Smooth muscle cell (in vitro differentiated cells): ENCODE results near the gene PFAS. TPM values are rescaled to one million over a fixed set of nuclear protein-coding genes. Genes with fewer than 3 reads are reported as not detected.

Source experiments
- DNase-seq: peaks from one replicate; lab custom pipeline; 2025; ENCODE audit not compliant: unreplicated experiment; lab: John Stamatoyannopoulos, UW
- H2AFZ ChIP-seq: fragments of 200-600 bp; sonication (generic); 2 replicates; pipeline ENCODE4 v1.6.0; 2016; ENCODE audit warnings: antibody characterized with exemption, low read depth, mild to moderate bottlenecking
- H3F3A ChIP-seq: fragments of 200-600 bp; sonication (generic); 2 replicates; pipeline ENCODE4 v1.6.0; 2017; ENCODE audit warnings: antibody characterized with exemption, low read depth
- H3K27ac ChIP-seq: fragments of 200-600 bp; sonication (generic); 2 replicates; pipeline ENCODE4 v1.5.1; 2016; ENCODE audit warnings: low read depth, mild to moderate bottlenecking
- H3K27me3 ChIP-seq: fragments of 200-600 bp; sonication (generic); 2 replicates; pipeline ENCODE4 v1.6.1; 2016; ENCODE audit warnings: low read depth, mild to moderate bottlenecking
- H3K36me3 ChIP-seq: fragments of 200-600 bp; sonication (generic); 2 replicates; pipeline ENCODE4 v1.5.1; 2016; ENCODE audit warnings: low read depth
- H3K4me1 ChIP-seq: fragments of 200-600 bp; sonication (generic); 2 replicates; pipeline ENCODE4 v1.5.1; 2016; ENCODE audit warnings: low read depth
- H3K4me2 ChIP-seq: fragments of 200-600 bp; sonication (generic); 2 replicates; pipeline ENCODE4 v1.6.0; 2016; ENCODE audit warnings: mild to moderate bottlenecking
- H3K4me3 ChIP-seq: fragments of 200-600 bp; sonication (generic); 2 replicates; pipeline ENCODE4 v1.5.1; 2016; ENCODE audit warnings: mild to moderate bottlenecking
- H3K79me2 ChIP-seq: fragments of 200-600 bp; sonication (generic); 2 replicates; pipeline ENCODE4 v1.6.0; 2016; ENCODE audit warnings: low read depth, mild to moderate bottlenecking
- H3K9ac ChIP-seq: fragments of 200-600 bp; sonication (generic); 2 replicates; pipeline ENCODE4 v1.6.0; 2016; ENCODE audit warnings: low read depth
- H3K9me3 ChIP-seq: fragments of 200-600 bp; sonication (generic); replicated peaks from 2 replicates; pipeline ENCODE4 v1.5.1; 2016; ENCODE audit warnings: low read depth
- H4K20me1 ChIP-seq: fragments of 200-600 bp; sonication (generic); 2 replicates; pipeline ENCODE4 v1.6.0; 2016; ENCODE audit warnings: low read depth
- WGBS: methylation state at CpG from one replicate; pipeline ENCODE4 v1.1.7; 2016; ENCODE audit warnings: low lambda C conversion rate; 5-methylcytosine and 5-hydroxymethylcytosine counted together
- polyA plus RNA-seq: library from polyadenylated mRNA; unstranded; fragments of >200 nt; fragmentation: Nextera tagmentation; extraction: Ambion mirVana; gene quantifications from 2 replicates; pipeline ENCODE4 v1.2.1, GENCODE V29; 2016
- total RNA-seq: library from RNA; depleted of rRNA; stranded (reverse); fragments of >200 nt; gene quantifications from 2 replicates; pipeline ENCODE4 v1.2.3, GENCODE V29; 2014
- TF ChIP-seq, protein P1 (sequence below): fragments of 200-600 bp; sonication (generic); IDR thresholded peaks from 2 replicates; pipeline ENCODE4 v1.5.1; 2017; ENCODE audit warnings: borderline replicate concordance, mild to moderate bottlenecking, antibody characterized with exemption; ENCODE audit not compliant: insufficient read depth, poor library complexity, severe bottlenecking

Gene PFAS
- total and polyA plus RNA-seq, 2 experiments from 2014 or later: 9.9 to 12.8 TPM

DNA sequence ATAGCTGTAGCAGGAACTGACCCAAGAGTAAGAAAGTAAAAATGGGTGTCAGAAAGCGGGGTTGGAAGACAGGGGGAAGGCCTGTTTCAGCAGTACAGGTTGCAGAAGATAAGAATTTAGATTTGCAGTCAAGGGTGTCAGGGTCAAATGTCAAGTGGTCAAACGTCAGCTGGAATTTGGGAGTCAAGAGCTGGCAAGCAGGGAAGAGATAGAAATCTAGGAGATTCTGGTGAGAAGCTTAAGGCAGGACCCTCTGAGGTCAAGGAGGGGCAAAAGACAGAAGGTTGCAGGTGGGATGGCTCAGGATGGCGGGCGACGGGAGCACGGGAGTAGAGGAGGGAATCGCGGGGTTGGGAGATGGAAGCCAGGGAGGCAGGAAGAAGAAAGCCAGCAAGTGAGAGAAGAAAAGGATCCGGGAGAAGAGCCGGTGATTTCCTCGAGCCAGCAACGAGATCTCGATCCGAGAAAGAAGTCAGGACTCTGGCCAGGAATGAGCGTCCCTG is 45.8 kb downstream of the PFAS start:
- H3K4me1 ChIP-seq: peaks cover 7% of the 10 kb centered on the region
- H3K79me2 ChIP-seq: no peaks in the 10 kb centered on the region
- H3K9me3 ChIP-seq: no peaks in the 10 kb centered on the region
- TF ChIP-seq, protein P1, sequence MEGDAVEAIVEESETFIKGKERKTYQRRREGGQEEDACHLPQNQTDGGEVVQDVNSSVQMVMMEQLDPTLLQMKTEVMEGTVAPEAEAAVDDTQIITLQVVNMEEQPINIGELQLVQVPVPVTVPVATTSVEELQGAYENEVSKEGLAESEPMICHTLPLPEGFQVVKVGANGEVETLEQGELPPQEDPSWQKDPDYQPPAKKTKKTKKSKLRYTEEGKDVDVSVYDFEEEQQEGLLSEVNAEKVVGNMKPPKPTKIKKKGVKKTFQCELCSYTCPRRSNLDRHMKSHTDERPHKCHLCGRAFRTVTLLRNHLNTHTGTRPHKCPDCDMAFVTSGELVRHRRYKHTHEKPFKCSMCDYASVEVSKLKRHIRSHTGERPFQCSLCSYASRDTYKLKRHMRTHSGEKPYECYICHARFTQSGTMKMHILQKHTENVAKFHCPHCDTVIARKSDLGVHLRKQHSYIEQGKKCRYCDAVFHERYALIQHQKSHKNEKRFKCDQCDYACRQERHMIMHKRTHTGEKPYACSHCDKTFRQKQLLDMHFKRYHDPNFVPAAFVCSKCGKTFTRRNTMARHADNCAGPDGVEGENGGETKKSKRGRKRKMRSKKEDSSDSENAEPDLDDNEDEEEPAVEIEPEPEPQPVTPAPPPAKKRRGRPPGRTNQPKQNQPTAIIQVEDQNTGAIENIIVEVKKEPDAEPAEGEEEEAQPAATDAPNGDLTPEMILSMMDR: no peak
- DNase-seq: no peak
- H4K20me1 ChIP-seq: no peaks in the 10 kb centered on the region
- H3K9ac ChIP-seq: no peak overlapping the region
- H3K27ac ChIP-seq: no peak overlapping the region
- no peaks in the 10 kb centered on the region for H3K27me3 ChIP-seq
- H3F3A ChIP-seq: no peaks in the 10 kb centered on the region
- H2AFZ ChIP-seq: peak overlapping the region; percentile 86
- H3K4me2 ChIP-seq: peak overlapping the region; percentile 95
- H3K4me3 ChIP-seq: peak overlapping the region; percentile 79
- WGBS: 21% methylated on average over 15 of the region's 15 CpGs
- no peaks in the 10 kb centered on the region for H3K36me3 ChIP-seq

DNA sequence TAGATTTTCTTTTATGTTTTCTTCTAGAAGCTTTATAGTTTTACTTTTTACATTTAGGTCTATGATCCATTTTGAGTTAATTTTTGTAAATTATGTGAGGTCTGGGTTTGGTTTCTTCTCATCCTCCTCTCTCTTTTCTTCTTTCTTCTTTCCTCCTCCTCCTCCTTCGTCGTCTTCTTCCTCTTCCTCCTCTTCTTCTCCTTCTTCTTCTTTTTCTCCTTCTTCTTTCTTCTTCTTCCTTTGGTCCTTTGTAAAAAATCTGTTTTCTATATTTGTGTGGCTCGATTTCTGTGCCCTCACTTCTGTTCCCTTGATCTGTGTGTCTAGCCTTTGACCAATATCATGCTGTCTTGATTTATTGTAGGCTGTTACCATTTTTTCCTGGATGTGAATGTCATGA is 51.1 kb downstream of the PFAS start:
- H3K4me2 ChIP-seq: no peak overlapping the region
- H3K27me3 ChIP-seq: no peaks in the 10 kb centered on the region
- no peak overlapping the region for H3K4me3 ChIP-seq
- no peak overlapping the region for H3K9ac ChIP-seq
- no peaks in the 10 kb centered on the region for H3K36me3 ChIP-seq
- no peak overlapping the region for H3K27ac ChIP-seq
- H4K20me1 ChIP-seq: no peaks in the 10 kb centered on the region
- H3K79me2 ChIP-seq: no peaks in the 10 kb centered on the region
- no peaks in the 10 kb centered on the region for H3K9me3 ChIP-seq
- no peaks in the 10 kb centered on the region for H3K4me1 ChIP-seq
- TF ChIP-seq, protein P1: no peak
- DNase-seq: no peak
- no peaks in the 10 kb centered on the region for H3F3A ChIP-seq
- WGBS: 68% methylated on average over 3 of the region's 3 CpGs
- peak overlapping the region; percentile 62 for H2AFZ ChIP-seq

DNA sequence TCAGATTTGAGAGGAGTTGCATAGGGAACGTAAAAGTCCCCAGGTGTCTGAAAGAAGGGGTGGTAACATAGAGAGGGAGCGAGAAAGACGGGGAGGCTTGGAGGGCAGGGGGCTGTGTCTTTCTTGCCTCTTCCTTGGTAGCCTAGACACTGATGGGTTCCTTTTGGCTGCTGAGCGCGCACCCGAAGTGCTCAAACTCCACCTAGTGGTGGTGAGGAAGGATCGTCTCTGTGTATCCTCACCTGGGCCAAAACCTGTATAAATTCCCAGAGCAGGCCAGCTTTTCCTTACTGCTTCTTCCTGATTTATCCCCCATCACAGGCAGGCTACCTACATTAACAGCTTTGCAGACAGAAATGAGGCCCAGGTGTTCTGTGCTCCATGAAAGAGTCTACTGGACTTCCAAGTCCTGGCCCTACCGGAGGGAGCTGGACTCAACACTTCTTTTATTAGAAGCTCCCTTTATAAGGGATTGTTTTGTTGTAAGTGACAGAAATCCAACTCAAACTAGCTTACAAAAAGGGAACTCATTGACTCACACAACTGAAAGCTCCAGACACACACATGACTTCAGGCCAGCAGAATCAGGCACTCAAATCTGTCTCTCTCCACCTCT is 51.6 kb downstream of the PFAS start:
- WGBS: 13% methylated on average over 8 of the region's 8 CpGs
- H3K27ac ChIP-seq: no peak overlapping the region
- H3K4me1 ChIP-seq: no peaks in the 10 kb centered on the region
- no peaks in the 10 kb centered on the region for H3K79me2 ChIP-seq
- TF ChIP-seq, protein P1: peak; percentile 72
- no peaks in the 10 kb centered on the region for H3F3A ChIP-seq
- no peaks in the 10 kb centered on the region for H3K36me3 ChIP-seq
- no peak for DNase-seq
- no peak overlapping the region for H3K4me3 ChIP-seq
- H4K20me1 ChIP-seq: no peaks in the 10 kb centered on the region
- H3K9ac ChIP-seq: no peak overlapping the region
- H3K27me3 ChIP-seq: no peaks in the 10 kb centered on the region
- H3K9me3 ChIP-seq: no peaks in the 10 kb centered on the region
- no peak overlapping the region for H3K4me2 ChIP-seq
- peak overlapping the region; percentile 62 for H2AFZ ChIP-seq

DNA sequence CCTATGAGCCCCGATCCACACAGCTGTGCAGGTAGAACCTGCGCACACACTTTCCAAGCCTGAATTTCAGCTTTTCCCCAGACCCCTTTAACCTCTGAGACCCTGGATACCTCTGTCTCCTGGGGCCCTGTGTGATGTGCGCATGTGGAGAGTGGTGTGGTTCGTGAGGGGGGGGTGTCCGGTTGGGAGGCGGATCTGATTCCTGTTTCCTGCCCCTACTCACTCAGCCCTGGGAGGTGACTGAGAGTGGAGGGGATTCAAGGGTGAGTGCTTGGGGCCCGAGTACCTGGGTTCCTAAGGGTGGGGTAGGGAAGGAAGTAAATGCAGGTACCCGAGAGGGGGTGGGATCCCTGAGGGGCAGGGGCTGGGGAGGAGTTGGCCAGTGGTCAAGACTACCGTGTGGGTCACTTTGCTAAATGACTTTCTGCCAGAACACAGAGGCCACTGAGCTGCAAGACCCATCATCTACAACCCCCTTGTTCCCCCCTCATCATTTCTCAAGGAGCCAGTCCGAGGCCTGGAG is 61.6 kb downstream of the PFAS start:
- TF ChIP-seq, protein P1: no peak
- no peaks in the 10 kb centered on the region for H3F3A ChIP-seq
- no peaks in the 10 kb centered on the region for H4K20me1 ChIP-seq
- no peak overlapping the region for H3K4me2 ChIP-seq
- no peak overlapping the region for H3K4me3 ChIP-seq
- WGBS: 77% methylated on average over 8 of the region's 10 CpGs
- H3K27me3 ChIP-seq: peaks cover 32% of the 10 kb centered on the region
- no peaks in the 10 kb centered on the region for H3K79me2 ChIP-seq
- no peak for DNase-seq
- H2AFZ ChIP-seq: no peak overlapping the region
- no peak overlapping the region for H3K27ac ChIP-seq
- H3K9me3 ChIP-seq: no peaks in the 10 kb centered on the region
- H3K4me1 ChIP-seq: peaks cover 11% of the 10 kb centered on the region
- no peaks in the 10 kb centered on the region for H3K36me3 ChIP-seq
- H3K9ac ChIP-seq: no peak overlapping the region
